Thoracic aorta (tissue), 2 donors: Measurements from ENCODE around the gene SPR. TPM values are rescaled to one million over a fixed set of nuclear protein-coding genes. Genes with fewer than 3 reads are reported as not detected.

ENCODE experiments used
- ATAC-seq: fragments of 150-250 bp; one replicate; pipeline ENCODE4 v1.8.0; 2017; ENCODE audit warnings: low read depth; ENCODE audit not compliant: insufficient number of reproducible peaks, low FRiP score
- DNase-seq: peaks from one replicate; pipeline ENCODE4 v3.0.0-alpha.2; 2020; ENCODE audit warnings: low spot score
- H3K27ac ChIP-seq, 2 donors: fragments of 200-600 bp; sonication (generic); 1 replicate in 1 of 2; 2 replicates in 1 of 2; pipeline ENCODE4 v1.5.1; 2016; ENCODE audit warnings: mild to moderate bottlenecking in 2 of 2, moderate library complexity in 2 of 2
- H3K27me3 ChIP-seq: fragments of 200-600 bp; sonication (generic); replicated peaks from 2 replicates; pipeline ENCODE4 v1.6.0; 2016; ENCODE audit warnings: mild to moderate bottlenecking; ENCODE audit not compliant: insufficient read depth
- H3K36me3 ChIP-seq: fragments of 200-600 bp; sonication (generic); one replicate; pipeline ENCODE4 v1.5.1; 2016
- H3K4me1 ChIP-seq, 2 donors: fragments of 200-600 bp; sonication (generic); 1 replicate in 1 of 2; 2 replicates in 1 of 2; pipeline versions ENCODE4 v1.5.1 to v1.6.0; 2016; ENCODE audit warnings: low read depth in 2 of 2, mild to moderate bottlenecking in 1 of 2; ENCODE audit not compliant: control insufficient read depth in 1 of 2
- H3K4me3 ChIP-seq: fragments of 200-600 bp; sonication (generic); 2 replicates; pipeline ENCODE4 v1.5.1; 2016; ENCODE audit warnings: mild to moderate bottlenecking
- H3K9me3 ChIP-seq: fragments of 200-600 bp; sonication (generic); 2 replicates; pipeline ENCODE4 v1.5.1; 2016
- total RNA-seq, 2 donors: library from RNA; depleted of rRNA; stranded (reverse); fragments of >200 nt; gene quantifications; one replicate each; pipeline versions ENCODE4 v1.1.0 to v1.2.3, GENCODE V29; 2016
- TF ChIP-seq, protein P1 (sequence below): fragments of 200-600 bp; sonication (generic); IDR thresholded peaks from one replicate; pipeline ENCODE4 v1.5.1; 2019; ENCODE audit warnings: antibody characterized with exemption

The SPR gene
- total RNA-seq, result 10 to 100 TPM; 26.1 to 42.6 TPM

DNA sequence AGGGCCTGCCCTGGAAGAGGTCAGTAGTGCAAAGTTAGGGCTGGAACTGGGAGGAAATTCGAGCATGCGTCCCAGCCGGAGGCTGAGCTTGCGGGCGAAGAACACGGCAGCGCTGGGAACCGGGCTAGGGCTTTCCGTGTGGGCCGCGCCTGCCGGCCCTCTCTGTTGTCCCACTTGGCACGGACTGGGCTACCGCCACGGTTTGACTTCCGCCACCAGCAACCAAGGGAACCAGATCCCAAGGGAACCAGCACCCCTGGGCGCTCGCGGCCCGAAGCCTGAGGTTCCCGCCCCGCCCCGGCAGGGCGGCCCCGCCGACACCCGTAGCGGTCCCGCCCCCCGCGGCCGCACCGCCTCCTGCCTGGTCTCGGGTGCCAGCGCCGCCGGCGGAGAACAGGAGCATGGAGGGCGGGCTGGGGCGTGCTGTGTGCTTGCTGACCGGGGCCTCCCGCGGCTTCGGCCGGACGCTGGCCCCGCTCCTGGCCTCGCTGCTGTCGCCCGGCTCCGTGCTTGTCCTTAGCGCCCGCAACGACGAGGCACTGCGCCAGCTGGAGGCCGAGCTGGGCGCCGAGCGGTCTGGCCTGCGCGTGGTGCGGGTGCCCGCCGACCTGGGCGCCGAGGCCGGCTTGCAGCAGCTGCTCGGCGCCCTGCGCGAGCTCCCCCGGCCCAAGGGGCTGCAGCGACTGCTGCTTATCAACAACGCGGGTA lies at the start of gene SPR:
TSS of gene SPR (plus strand) at position 377 of the 708 bp plus-strand sequence. CDS start at position 402, 25 bp downstream.
- Histone ChIP-seq H3K9me3 (no peaks in the 10 kb centered on the region), H3K27me3 (no peaks in the 10 kb centered on the region), H3K27ac (peak within 1 kb of the TSS; percentile 81 to 94), H3K4me3 (peak within 1 kb of the TSS; percentile 82), H3K36me3 (no peaks in the 10 kb centered on the region), H3K4me1 (peaks cover 11 to 27% of the 10 kb centered on the region in 2 donors)
- DNase-seq (no peak), ATAC-seq (peak; percentile 40)
- TF ChIP-seq, protein P1, sequence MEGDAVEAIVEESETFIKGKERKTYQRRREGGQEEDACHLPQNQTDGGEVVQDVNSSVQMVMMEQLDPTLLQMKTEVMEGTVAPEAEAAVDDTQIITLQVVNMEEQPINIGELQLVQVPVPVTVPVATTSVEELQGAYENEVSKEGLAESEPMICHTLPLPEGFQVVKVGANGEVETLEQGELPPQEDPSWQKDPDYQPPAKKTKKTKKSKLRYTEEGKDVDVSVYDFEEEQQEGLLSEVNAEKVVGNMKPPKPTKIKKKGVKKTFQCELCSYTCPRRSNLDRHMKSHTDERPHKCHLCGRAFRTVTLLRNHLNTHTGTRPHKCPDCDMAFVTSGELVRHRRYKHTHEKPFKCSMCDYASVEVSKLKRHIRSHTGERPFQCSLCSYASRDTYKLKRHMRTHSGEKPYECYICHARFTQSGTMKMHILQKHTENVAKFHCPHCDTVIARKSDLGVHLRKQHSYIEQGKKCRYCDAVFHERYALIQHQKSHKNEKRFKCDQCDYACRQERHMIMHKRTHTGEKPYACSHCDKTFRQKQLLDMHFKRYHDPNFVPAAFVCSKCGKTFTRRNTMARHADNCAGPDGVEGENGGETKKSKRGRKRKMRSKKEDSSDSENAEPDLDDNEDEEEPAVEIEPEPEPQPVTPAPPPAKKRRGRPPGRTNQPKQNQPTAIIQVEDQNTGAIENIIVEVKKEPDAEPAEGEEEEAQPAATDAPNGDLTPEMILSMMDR, result no peak

DNA sequence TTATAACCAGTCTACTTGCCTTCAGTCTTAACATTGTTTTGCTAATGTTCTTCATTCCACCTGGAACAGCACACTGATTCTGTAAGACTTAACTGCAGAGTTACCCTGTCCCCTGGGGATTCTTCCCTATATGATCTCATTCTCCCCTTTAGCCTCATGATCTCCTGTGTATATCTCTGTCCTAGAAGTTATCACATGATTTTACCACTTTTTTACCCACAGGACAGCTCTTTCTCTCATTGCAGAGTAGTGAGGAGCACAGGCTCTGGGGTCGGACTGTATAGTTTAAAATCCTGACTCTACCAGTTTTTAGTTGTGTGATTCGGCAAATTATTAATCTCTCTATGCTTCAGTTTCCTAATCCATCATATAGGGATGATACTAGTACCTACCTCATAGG lies 47.1 kb upstream of the SPR start:
- no peaks in the 10 kb centered on the region for H3K9me3 ChIP-seq
- no peak for ATAC-seq
- no peaks in the 10 kb centered on the region for H3K27me3 ChIP-seq

DNA sequence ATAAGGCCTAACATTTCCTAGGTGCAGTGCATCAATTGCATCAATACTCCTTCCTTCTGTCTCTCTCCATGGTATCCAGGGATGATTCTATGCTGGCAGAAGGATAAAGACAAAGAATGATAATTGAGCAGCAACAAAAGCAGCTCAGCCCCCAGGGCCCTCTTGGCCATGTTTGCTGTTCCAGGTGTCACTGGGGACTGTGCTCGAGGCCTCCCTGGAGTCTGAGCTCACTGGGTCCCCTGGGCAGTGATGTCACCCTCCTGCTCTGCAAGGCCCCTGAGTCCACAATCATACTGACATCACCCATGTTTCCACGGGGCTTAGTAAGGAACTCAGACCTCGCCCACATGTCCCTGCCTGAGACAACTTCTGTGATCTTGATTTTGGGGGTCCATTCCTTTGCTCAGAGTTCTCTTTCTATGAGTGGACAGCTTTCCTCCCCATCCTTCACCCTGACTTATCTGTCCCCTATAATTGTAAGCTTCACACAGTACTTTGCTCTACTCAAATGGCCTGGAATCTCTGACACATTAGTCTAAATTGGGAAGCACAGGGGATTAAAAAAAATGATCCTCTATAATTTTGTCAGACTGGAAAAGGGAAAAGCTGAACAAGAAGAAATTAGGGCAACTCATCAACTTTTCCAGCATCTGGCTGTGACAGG lies 45.6 kb upstream of the SPR start:
- no peaks in the 10 kb centered on the region for H3K9me3 ChIP-seq
- no peaks in the 10 kb centered on the region for H3K4me1 ChIP-seq
- H3K36me3 ChIP-seq, result no peaks in the 10 kb centered on the region
- H3K4me3 ChIP-seq, result no peak overlapping the region
- no peak overlapping the region for H3K27ac ChIP-seq
- DNase-seq (no peak), ATAC-seq (no peak)
- TF ChIP-seq, protein P1, result no peak
- no peaks in the 10 kb centered on the region for H3K27me3 ChIP-seq

More for the DNA sequence above, 47.1 kb upstream of the SPR start:
- TF ChIP-seq, protein P1, result no peak
- DNase-seq, result no peak
- Histone ChIP-seq H3K4me3 (no peak overlapping the region), H3K4me1 (no peaks in the 10 kb centered on the region), H3K27ac (no peak overlapping the region), H3K36me3 (no peaks in the 10 kb centered on the region)

DNA sequence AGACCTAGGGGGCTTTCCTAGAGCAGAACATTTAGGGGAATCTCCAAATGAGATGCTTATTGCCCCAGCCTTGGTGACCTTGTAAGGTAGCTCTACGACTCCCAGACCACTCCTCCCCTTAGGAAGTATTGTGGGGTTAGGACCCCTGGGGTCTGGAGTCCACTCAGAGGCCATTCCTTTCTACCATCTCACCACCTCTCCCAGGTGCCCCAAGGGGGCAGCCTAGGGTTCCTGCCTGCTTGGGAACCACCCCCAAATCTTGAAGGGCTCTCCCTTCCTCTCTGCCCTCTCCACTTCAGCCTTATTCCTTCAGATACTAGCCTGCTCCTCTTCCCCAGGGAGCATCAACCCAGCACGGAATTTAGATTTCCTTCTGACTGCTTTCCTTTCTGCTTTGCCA lies 43.9 kb upstream of the SPR start:
- no peak overlapping the region for H3K4me3 ChIP-seq
- no peaks in the 10 kb centered on the region for H3K27me3 ChIP-seq
- ATAC-seq, result no peak
- TF ChIP-seq, protein P1, result no peak
- H3K27ac ChIP-seq, result no peak overlapping the region
- no peaks in the 10 kb centered on the region for H3K36me3 ChIP-seq
- no peak for DNase-seq
- no peaks in the 10 kb centered on the region for H3K4me1 ChIP-seq
- no peaks in the 10 kb centered on the region for H3K9me3 ChIP-seq

DNA sequence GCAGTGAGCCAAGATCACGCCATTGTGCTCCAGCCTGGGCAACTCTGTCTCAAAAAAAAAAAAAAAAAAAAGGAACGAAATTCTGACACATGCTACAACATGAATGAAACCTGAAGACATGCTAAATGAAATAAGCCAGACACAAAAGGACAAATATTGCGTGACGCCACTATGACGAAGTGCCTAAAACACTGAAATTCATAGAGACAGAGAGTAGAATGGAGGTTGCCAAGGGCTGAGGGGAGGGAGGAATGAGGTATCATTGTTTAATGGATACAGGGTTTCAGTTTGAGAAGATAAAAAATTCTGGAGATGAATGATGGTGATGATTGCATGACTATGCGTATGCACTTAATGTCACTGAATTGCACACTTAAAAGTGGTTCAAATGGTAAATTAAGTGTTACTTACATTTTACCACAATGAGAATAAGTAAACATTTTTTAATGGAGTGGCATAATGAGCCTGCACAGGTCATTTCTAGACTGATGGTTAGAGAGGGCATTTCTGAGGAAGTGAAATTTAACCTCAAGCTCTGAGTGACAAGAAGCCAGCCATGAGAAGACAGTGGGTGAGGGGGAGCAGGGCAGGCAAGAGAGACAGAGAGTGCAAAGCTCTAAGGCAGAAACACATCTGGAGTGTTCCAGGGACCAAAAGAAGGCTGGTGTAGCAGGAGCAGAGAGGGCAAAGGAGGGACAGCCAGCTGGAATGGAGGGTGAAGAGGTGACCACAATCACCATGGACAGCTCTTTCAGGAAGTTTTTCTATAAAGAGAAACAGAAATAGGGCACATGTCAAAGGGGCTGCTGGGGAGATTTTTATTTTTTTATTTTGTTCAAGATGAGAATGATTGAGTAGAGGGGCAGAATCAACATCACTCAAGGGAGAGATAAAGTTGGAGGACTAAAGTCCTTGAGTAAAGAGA lies 40.8 kb upstream of the SPR start:
- no peak for ATAC-seq
- no peak overlapping the region for H3K4me3 ChIP-seq
- no peak for DNase-seq
- no peaks in the 10 kb centered on the region for H3K36me3 ChIP-seq
- H3K27ac ChIP-seq, result no peak overlapping the region
- H3K27me3 ChIP-seq, result no peaks in the 10 kb centered on the region
- H3K4me1 ChIP-seq, result no peaks in the 10 kb centered on the region
- H3K9me3 ChIP-seq, result no peaks in the 10 kb centered on the region
- TF ChIP-seq, protein P1, result no peak
